C4-2B (cell line): Measurements from ENCODE around the gene IRAK1BP1.

Experiments
- ZFX ChIP-seq: fragments of 450-650 bp; IDR thresholded peaks from 2 replicates; pipeline ENCODE4 v1.6.1; 2017
- TF ChIP-seq, protein P1 (sequence below): fragments of 450-650 bp; conservative IDR thresholded peaks from 2 replicates; pipeline ENCODE4 v1.5.1; 2017; ENCODE audit warnings: mild to moderate bottlenecking

DNA sequence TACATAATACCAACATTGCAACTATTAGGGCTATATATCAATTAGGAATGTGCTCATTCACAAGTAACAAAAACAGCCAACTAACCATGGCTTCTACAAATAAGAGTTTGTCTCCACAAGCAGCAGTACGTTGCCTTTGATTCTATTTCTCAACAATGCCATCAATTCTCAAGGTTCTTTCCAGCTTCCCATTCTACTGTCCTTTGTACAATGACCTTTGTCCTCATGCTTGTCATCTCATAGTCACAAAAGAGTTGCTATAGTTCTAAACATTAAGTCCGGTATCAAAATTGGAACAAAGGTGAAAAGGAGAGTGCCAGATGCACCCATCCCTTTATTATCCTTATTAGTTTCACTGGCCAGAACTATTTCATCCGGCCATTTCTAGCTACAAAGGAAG lies 30.8 kb upstream of the IRAK1BP1 start:
- TF ChIP-seq, protein P1, sequence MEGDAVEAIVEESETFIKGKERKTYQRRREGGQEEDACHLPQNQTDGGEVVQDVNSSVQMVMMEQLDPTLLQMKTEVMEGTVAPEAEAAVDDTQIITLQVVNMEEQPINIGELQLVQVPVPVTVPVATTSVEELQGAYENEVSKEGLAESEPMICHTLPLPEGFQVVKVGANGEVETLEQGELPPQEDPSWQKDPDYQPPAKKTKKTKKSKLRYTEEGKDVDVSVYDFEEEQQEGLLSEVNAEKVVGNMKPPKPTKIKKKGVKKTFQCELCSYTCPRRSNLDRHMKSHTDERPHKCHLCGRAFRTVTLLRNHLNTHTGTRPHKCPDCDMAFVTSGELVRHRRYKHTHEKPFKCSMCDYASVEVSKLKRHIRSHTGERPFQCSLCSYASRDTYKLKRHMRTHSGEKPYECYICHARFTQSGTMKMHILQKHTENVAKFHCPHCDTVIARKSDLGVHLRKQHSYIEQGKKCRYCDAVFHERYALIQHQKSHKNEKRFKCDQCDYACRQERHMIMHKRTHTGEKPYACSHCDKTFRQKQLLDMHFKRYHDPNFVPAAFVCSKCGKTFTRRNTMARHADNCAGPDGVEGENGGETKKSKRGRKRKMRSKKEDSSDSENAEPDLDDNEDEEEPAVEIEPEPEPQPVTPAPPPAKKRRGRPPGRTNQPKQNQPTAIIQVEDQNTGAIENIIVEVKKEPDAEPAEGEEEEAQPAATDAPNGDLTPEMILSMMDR = no peak
- TF ChIP-seq ZFX = no peak
